GM19467 (cell line): Measurements from ENCODE around the gene RAB11FIP5.
"Not testable (repeated sequence)": the region's sequence is repeated elsewhere in the genome, so short reads cannot be mapped to it uniquely, and the experiment has no call there.

Experiments used
- ATAC-seq: cut with Tn5 transposase; IDR thresholded peaks from one replicate; pipeline ENCODE4 v1.9.1; 2021; ENCODE audit warnings: mild to moderate bottlenecking, moderate library complexity; ENCODE audit not compliant: unreplicated experiment

Gene RAB11FIP5

DNA sequence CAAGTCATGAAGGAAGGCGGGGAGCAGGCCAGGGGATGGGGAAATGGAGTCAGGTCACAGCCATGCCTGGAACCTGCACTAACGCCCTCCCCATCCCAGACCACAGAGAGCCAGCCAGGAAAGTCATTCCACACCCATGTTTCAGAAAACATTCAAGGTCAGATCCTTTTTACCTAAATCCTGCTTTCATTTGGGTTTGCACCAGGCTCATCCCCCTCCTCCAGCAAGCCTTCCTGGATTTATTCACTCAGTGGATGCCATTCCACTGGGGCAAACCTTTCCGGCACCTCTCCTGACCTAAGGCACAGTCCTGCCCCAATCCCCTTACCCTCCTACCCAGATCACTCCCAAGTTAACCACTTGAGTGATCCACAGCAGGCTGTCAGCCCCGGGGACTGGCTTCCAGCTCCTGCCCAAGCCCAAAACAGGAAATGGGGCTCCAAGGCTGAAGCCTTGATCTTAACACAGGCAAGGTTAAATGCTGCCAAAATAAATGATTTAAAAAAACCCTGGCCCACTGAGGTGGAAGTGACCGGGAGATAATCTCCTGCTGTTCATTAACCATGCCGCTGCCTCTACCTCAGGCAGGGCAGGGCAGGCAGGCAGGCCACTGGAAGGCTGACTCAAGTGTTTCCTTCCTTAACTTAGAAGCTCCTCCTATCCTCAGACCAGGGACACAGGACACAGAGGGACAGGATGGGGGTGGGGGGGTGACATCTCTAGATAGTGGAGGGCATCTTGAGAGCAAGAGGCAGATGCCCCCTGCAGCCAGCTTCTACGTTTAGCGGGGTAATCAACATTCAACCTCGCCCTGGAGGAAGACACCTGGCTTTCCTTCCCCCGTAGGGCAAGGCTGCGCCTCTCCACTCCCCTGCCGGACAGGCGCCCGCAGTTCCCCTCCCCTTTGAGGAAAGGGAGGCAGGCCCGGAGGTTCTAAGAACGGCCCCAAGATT lies 1.4 kb downstream of the RAB11FIP5 start:
- ATAC-seq = no peak

GRCh38 chr2:73110168-73111072 lies 2.3 kb downstream of the RAB11FIP5 start:
- ATAC-seq = no peak

GRCh38 chr2:73109431-73110167 lies 3.1 kb downstream of the RAB11FIP5 start:
- no peak for ATAC-seq

DNA sequence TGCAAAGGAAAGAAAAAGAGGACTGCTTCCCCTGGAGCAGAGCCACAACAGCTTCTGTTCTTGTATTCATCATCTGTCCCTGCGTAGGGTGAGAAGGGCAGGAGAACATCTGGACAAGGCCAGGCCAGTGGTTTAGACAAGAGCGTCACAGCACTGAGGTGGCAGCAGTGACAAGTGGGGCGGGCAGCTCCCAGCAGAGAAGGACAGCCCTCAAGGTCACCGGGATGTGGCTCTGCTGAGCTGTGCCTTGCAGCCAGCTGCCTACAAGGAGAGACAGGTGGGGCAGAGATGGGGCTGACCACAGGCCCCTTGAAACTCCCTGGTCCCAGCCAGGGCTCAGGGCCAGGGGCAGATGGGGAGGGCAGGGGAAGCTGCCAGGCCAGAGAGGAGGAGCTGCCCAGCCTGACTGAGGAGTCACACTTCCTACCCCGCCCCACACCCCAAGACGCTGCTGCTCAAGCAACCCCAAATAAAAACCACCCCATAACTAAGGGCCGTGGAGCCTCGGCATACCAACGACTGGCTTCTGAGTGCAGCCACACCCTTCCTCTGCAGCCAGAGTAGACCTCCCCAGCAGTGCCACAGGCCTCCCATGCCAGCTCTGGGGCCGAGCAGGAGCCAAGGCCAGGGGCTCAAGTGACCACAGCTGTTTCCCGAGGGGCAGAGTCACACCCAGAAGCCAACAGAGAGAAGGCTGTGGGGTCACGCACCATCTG lies 5.4 kb downstream of the RAB11FIP5 start:
- no peak for ATAC-seq

- ATAC-seq = no peak
These were observed 6.0 kb downstream of the RAB11FIP5 start for GRCh38 chr2:73106791-73107190.

- no peak for ATAC-seq
These were observed 7.2 kb downstream of the RAB11FIP5 start for GRCh38 chr2:73105511-73105971.

GRCh38 chr2:73104933-73105332 lies 7.8 kb downstream of the RAB11FIP5 start:
- no peak for ATAC-seq

GRCh38 chr2:73103018-73103542 lies 9.7 kb downstream of the RAB11FIP5 start:
- no peak for ATAC-seq

DNA sequence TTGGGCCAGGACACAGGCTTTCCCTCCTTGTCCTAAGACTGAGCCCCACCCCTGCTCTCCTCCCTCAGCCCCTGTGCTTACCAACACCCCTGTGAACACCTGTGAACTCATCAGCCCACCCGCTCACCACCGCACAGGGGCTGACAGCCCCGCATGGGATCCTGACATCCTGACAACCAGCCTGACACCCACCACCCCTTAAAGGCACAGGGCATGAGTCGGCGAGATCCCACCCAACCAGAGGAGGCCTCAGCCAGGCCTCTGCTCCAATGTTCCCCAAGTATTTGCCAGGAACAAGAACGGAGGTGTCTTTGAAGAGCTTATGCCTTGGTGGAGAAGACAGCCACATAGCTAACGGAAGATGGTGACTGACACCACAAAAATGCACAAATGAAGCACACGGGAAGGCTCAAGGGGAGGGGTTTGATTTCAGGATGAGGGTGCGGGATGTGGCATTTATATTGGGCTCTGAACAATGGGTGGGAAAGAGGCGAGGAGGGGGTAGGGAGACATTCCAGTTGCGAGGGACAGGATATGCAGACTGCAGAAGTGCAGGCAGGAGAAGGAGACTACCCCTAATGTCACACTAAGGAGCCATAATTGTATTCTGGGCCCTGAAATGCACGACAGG lies 11.0 kb downstream of the RAB11FIP5 start:
- ATAC-seq = no peak

GRCh38 chr2:73100956-73101355 lies 11.8 kb downstream of the RAB11FIP5 start:
- no peak for ATAC-seq

DNA sequence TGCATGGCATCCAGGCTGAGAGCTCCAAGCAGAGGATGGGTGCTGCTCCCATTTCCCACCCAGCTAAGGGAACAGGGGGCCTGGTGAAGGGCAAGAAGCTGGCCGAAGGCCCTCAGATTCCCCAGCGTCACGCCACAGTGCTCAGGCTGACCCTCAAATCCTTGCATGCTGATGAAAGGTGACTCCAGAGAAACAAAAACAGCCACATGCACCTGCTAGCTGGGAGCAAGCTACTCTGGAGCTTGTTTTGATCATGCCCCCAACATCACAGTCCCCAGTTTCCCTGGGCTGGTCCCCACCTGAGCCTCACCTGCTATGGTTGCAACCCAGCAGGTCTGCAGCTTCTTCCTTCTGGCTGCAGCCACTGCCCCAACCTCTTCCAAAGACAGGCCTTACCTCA lies 13.3 kb downstream of the RAB11FIP5 start:
- no peak for ATAC-seq

- no peak for ATAC-seq
These were observed 16.8 kb downstream of the RAB11FIP5 start for GRCh38 chr2:73095910-73096309.

GRCh38 chr2:73093601-73094218 lies 19.0 kb downstream of the RAB11FIP5 start:
- not testable (repeated sequence) for ATAC-seq

- no peak for ATAC-seq
These were observed 20.5 kb downstream of the RAB11FIP5 start for GRCh38 chr2:73092146-73092783.

- ATAC-seq = no peak
These were observed 21.1 kb downstream of the RAB11FIP5 start for GRCh38 chr2:73091696-73092095.

DNA sequence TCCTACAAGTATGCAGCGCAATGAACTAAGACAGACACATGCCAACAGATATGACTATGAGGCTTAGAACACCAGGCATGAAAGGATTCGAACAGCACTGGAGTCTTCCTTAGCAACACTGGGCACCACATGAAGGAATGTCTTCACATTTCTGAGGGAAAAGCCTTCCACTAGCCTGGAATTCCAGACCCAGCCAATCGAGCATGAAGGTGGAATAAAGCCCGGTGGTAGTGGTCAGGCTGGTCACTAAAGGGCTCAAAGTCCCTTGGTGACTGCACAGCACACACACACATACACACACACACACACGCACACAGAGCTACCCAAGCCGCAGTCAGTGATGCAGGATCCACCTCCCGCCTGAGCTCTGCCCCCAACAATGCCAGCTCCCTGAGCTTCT lies 21.6 kb downstream of the RAB11FIP5 start:
- no peak for ATAC-seq

- ATAC-seq = no peak
These were observed 23.3 kb downstream of the RAB11FIP5 start for GRCh38 chr2:73089270-73090030.

- no peak for ATAC-seq
These were observed 24.0 kb downstream of the RAB11FIP5 start for GRCh38 chr2:73088703-73089102.
